HG03039 (cell line): ENCODE data around the gene RASSF4.

Experiments
- ATAC-seq: cut with Tn5 transposase; IDR thresholded peaks from one replicate; pipeline ENCODE4 v1.9.1; 2021; ENCODE audit warnings: mild to moderate bottlenecking, moderate library complexity; ENCODE audit not compliant: unreplicated experiment

RASSF4 gene

DNA sequence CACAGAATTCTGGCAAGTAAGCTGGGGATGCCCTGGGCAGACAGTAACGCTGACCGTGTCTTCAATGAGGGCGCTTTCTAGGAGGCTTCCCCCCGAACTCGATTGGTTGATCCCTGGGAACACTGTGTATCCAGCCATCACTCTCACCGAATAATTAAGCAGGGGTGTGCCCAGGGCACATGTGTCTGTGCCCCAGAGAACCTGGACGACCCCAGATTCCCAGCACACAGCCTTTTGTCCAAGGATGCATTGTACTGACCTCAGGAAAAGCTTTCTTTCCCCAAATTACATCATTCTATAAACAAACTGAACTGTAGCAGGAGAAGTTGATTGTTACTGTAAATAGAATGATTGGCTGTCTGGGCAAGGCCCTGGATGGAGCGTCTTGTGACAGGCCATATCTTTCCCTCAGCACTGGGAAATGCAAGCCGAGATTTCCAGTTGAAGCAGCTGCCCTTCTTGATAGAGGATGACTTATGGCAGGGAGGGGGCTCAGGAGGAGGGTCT, 25.6 kb downstream of the RASSF4 start:
- no peak for ATAC-seq

DNA sequence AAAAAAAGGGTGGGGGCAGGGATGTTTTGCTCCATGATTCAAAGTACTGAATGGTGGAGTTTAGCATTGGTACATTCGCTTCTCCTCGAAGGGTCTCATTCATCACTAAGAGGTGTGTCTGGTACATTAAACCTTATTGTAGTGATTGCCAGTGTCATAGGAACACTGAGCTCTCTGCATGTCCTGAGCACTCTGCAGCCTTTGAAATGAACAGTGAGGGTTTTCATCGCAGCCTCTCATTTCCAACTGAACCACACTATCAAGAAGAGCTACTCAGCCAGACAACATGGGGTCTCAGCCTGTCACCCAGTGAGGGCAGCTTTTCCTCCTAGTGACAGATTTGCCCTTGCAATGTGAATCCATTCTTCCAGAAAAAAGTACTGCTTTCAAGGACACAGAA, 26.6 kb downstream of the RASSF4 start:
- ATAC-seq = no peak

DNA sequence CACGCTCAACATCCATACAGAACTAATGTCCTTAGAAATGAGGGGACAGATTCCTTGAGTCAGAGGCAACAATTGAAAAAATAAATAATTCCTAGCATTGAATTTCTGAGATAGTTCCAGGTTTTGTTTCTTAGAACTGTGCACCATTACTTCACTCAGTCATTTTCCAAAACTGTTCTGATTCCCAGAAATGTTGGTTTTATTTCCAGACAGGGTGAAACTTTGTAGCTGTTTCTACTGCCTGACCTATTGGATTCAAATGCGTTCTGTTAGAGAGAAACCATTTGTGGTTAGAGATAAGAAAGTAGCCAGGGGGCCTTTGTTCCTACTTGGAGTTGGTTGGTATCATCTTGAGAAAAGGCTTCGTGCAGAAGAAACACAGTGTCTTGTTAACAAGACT, 27.1 kb downstream of the RASSF4 start:
- no peak for ATAC-seq

- no peak for ATAC-seq
Measured at GRCh38 chr10:44988957-44989585, 29.5 kb downstream of the RASSF4 start.

- no peak for ATAC-seq
Measured at GRCh38 chr10:44989597-44990301, 30.1 kb downstream of the RASSF4 start.

- ATAC-seq = no peak
Measured at GRCh38 chr10:44990302-44990655, 30.7 kb downstream of the RASSF4 start.

- no peak for ATAC-seq
Measured at GRCh38 chr10:44990965-44991364, 31.4 kb downstream of the RASSF4 start.

- ATAC-seq = no peak
Measured at GRCh38 chr10:44991571-44991970, 32.0 kb downstream of the RASSF4 start.

DNA sequence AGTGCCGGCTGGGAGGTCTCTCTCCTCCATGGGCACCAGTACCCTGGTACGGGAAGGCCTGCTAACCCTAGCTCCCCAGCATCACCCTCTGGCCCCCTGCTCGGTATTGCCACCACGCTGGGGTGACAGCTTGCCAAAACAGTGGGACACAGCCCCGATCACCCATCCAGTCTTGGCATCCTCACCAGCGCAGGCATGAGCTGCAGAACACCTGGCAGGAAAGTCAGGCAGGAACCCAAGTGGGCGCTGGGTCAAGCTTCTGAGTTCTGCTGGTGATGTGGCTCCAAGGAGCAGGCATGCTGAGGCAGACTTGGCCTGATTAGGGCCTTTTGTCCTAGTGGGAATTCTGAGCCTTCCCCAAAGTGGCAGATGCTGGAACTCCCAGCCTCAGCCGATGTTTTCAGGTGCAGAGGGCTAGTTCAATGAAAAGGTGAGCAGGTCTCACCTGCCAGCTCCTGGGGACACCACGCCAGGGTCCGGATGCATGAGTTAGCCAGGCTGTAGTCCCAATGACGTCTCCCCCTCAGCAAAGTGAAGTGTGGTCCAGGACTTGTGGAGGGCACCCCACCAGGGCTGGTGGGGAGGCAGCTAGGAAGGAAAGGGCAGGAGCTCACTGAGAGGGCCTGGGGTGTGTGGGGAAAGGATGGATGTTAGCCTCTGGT, 32.6 kb downstream of the RASSF4 start:
- no peak for ATAC-seq

- no peak for ATAC-seq
Measured at GRCh38 chr10:44992732-44993225, 33.2 kb downstream of the RASSF4 start.

DNA sequence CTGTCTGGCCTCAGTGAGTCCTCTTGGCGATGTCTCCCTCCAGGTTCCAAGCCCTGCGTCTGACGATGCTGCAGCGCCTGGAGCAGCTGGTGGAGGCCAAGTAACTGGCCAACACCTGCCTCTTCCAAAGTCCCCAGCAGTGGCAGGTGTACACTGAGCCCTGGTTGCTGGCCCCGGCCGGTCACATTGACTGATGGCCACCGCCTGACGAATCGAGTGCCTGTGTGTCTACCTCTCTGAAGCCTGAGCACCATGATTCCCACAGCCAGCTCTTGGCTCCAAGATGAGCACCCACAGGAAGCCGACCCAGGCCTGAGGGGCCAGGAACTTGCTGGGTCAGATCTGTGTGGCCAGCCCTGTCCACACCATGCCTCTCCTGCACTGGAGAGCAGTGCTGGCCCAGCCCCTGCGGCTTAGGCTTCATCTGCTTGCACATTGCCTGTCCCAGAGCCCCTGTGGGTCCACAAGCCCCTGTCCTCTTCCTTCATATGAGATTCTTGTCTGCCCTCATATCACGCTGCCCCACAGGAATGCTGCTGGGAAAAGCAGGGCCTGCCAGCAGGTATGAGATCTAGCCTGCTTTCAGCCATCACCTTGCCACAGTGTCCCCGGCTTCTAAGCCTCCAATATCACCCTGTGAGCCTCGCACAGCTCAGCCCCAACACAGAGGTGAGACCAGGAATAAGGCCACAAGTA, 33.8 kb downstream of the RASSF4 start:
- no peak for ATAC-seq

- no peak for ATAC-seq
Measured at GRCh38 chr10:44993922-44994751, 34.5 kb downstream of the RASSF4 start.

- no peak for ATAC-seq
Measured at GRCh38 chr10:44994752-44995530, 35.3 kb downstream of the RASSF4 start.

GRCh38 chr10:44995581-44995913, 35.9 kb downstream of the RASSF4 start:
- ATAC-seq = no peak

- ATAC-seq = no peak
Measured at GRCh38 chr10:44995914-44996669, 36.5 kb downstream of the RASSF4 start.

DNA sequence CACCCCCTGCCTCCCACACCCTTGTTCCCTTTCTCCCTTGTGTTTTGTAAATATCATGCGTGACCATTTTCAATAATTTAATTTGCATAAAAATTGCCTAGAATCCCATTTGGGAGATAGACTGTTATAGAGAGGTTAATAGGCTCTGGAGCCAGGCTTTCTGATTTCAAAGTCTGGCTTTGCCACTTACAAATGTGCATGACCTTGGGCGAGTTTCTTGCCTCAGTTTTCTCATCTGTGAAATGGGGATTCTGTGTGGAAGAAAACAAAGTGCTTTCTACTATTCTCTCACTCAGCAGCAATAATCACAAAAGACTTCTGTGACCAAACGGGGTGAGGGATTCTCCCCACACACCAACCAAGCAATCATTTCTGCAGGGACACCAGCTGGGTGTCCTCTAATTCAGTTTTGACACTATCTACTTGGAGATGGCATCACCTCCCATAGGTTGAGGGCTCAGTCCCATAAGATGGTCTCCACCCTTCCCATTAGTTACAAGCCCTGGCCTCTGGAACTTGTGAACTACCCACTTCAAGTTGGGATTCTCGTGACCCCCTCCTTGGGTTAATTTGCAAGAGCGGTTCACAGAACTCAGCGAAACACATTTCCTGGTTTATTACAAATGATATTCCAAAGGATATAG, 37.6 kb downstream of the RASSF4 start:
- ATAC-seq = no peak

DNA sequence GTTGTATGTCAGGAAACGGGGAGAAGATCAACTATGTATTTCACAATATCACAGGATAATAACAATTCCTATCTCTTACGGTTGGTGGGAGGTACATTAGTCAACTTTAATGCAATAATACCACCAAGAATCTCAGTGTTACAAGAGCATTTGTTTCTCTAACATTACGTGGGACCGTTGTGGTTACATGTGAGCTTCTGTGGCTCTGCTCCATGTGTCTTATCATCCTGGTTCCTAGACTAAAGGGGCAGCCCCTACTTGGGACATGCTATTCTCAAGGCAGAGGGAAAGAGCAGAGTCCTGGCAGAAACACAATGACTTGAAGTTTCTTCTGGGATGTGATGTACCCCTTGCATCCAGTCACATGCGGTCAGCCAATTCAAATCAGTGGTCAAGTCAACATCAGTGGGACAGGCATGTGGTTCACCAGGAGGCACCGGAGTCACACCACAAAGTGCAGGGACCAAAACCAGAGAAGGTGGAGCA, 38.6 kb downstream of the RASSF4 start:
- ATAC-seq = no peak

DNA sequence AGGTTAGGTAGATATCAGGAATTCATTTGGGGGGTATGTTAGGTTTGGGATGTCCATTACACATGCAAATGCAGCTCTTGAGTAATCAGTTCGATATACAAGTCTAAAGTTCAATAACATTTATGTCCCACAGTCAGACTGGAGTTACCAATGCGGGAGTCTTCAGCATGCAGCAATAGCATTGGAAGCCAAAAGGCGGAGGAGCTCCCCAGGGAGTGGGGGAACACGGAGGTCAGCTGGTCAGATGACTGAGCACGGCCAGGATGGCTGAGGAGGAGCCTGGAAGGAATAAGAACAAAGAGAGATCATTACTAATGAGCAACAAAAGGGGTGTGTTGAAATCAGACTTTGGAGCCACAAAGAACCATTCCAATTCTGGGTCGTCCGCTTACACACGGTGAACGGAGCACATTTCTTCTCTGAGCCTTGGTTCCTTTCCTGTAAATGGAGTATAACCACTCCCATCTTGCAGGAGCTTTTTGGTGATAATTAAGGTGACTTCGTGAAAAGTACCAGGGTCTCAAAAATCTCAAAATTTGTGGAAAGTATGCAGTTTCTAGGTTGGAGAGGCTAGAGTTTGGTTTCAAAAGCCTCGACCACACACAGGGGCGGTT, 40.6 kb downstream of the RASSF4 start:
- no peak for ATAC-seq
